Activated T-cell treated with anti-CD3 and anti-CD28 coated beads, Interleukin-2, amount 50 U/mL, for 4 hours (primary cell): Measurements from ENCODE around the gene XIRP2. TPM values are rescaled to one million over a fixed set of nuclear protein-coding genes. Genes with fewer than 3 reads are reported as not detected.

ENCODE experiments used
- ATAC-seq, 2 donors: fragments of 200-7000 bp; cut with Tn5 transposase; one replicate each; pipeline ENCODE4 v1.10.0; 2021
- DNase-seq: peaks from one replicate; pipeline ENCODE4 v3.0.0-alpha.2; 2020
- H3K27me3 Mint-ChIP-seq: one replicate; pipeline ENCODE4 v1.8.0; 2021; ENCODE audit warnings: low read depth, mixed read lengths
- H3K36me3 Mint-ChIP-seq: one replicate; pipeline ENCODE4 v1.8.0; 2022; ENCODE audit warnings: mixed read lengths; ENCODE audit not compliant: insufficient read depth
- H3K4me1 Mint-ChIP-seq: one replicate; pipeline ENCODE4 v1.8.0; 2021; ENCODE audit warnings: low read depth, mixed read lengths
- H3K4me3 Mint-ChIP-seq: one replicate; pipeline ENCODE4 v1.8.0; 2021; ENCODE audit warnings: mild to moderate bottlenecking, moderate library complexity, mixed read lengths
- H3K9me3 Mint-ChIP-seq: one replicate; pipeline ENCODE4 v1.8.0; 2021; ENCODE audit warnings: mixed read lengths
- total RNA-seq, 3 donors: library from RNA; stranded (reverse); gene quantifications; one replicate each; pipeline ENCODE4 v1.2.1, GENCODE V29; 2021

The XIRP2 gene
- total RNA-seq, 3 donors from 2014 or later, result not detected

DNA sequence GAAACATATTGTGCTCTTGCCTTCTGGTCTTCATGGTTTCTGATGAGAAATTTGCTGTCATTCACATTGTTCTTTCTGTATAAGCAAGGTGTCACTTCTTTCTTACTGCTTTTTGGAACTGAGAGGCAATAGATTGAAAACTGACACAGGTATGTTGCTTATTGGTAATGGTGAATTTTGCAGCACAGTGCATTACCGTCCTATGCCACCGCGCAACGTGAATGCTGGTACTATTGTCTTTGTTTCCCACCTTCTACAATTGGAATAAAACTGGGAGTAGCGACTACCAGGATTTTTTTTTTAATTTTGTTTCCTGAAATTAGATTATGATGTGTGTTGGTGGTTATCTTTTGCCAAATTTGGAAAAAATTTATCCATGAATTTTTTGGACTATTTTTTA, 11.4 kb downstream of the XIRP2 start:
- DNase-seq, result no peak
- Mint-ChIP-seq H3K4me1 (no peaks in the 10 kb centered on the region), H3K36me3 (no peaks in the 10 kb centered on the region), H3K9me3 (peaks cover 6% of the 10 kb centered on the region), H3K27me3 (no peaks in the 10 kb centered on the region), H3K4me3 (no peak overlapping the region)
- no peak for ATAC-seq

DNA sequence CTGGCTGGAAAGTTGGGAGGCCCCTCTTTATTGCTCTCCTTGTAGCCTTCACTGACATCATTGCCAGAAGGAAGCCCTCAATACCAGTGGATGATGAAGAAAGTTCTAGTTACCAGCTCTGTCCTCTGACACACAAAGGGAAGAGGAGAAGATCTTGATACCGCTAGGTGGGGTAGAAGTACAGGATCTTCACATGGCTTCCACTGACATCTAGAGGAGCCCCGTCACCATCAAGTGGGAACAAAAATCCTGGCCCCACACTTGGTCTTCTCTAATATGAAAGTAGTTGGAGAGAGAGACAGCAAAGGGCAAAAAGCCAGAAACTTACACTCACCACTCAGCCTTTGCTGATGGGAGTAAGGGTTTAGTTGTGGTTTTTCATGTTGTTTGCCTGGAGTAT, 12.4 kb downstream of the XIRP2 start:
- Mint-ChIP-seq H3K4me1 (no peaks in the 10 kb centered on the region), H3K4me3 (no peak overlapping the region), H3K27me3 (no peaks in the 10 kb centered on the region), H3K36me3 (no peaks in the 10 kb centered on the region), H3K9me3 (peaks cover 6% of the 10 kb centered on the region)
- no peak for DNase-seq
- ATAC-seq, result no peak

GRCh38 chr2:166901336-166901735, 13.1 kb downstream of the XIRP2 start:
- H3K27me3 Mint-ChIP-seq, result no peaks in the 10 kb centered on the region

GRCh38 chr2:166916987-166917386, 28.7 kb downstream of the XIRP2 start:
- Mint-ChIP-seq H3K27me3 (no peaks in the 10 kb centered on the region), H3K36me3 (no peaks in the 10 kb centered on the region), H3K9me3 (peaks cover 3% of the 10 kb centered on the region), H3K4me3 (no peak overlapping the region), H3K4me1 (no peaks in the 10 kb centered on the region)
- ATAC-seq (no peak), DNase-seq (no peak)

More at GRCh38 chr2:166901336-166901735, 13.1 kb downstream of the XIRP2 start:
- DNase-seq (no peak), ATAC-seq (no peak)
- Mint-ChIP-seq H3K4me3 (no peak overlapping the region), H3K4me1 (no peaks in the 10 kb centered on the region), H3K36me3 (no peaks in the 10 kb centered on the region), H3K9me3 (peaks cover 6% of the 10 kb centered on the region)

DNA sequence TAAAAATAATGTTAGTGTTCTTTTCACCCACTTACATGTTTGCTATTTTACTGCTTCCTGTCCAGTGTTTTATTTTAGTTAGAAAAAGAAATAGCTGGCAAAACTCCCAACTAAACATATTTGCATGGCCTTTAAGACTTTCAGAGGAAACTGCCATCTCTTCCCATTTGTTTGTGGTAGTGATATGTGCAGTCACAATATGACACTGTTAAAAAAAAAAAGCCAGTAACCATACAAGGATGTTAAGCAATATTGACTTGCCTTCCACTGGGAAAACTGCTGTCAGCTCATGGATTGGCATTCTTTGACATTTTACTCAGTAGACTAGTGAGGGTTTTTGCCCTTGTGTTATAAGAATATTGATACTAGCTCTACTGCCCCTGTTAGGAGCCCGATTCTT, 29.1 kb downstream of the XIRP2 start:
- Mint-ChIP-seq H3K4me1 (no peaks in the 10 kb centered on the region), H3K9me3 (peaks cover 3% of the 10 kb centered on the region), H3K4me3 (no peak overlapping the region), H3K36me3 (no peaks in the 10 kb centered on the region), H3K27me3 (no peaks in the 10 kb centered on the region)
- ATAC-seq (no peak), DNase-seq (no peak)

DNA sequence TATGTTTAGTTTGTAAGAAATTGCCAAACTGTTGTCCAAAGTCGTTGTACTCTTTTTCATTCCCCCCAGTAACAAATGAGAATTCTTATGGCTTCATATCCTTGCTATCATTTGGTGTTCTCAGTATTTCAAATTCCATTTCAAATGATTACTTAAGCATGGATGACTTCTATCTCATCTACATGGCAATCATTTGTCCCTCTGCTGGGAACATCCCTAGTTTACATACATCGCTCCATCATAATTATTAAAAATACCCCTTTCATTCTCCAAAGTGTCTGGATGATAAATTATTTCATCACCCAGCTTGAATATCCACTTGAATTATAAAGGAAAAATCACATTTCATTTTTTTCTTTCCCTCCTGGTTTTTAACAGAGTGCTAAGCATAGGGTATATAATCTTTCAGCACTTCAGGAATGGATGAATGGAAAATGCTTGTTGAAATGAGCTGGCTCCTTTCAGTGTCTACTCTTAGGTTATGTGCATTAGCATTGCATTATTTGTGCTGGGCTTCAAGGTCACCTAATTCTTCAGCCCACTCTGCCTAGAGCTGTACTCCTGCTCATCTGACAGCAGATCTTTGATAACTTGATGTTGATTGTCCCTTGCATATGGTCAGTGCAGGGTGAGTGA, 33.1 kb downstream of the XIRP2 start:
- Mint-ChIP-seq H3K9me3 (no peaks in the 10 kb centered on the region), H3K4me3 (no peak overlapping the region), H3K4me1 (no peaks in the 10 kb centered on the region), H3K36me3 (no peaks in the 10 kb centered on the region), H3K27me3 (no peaks in the 10 kb centered on the region)
- ATAC-seq (no peak), DNase-seq (no peak)

DNA sequence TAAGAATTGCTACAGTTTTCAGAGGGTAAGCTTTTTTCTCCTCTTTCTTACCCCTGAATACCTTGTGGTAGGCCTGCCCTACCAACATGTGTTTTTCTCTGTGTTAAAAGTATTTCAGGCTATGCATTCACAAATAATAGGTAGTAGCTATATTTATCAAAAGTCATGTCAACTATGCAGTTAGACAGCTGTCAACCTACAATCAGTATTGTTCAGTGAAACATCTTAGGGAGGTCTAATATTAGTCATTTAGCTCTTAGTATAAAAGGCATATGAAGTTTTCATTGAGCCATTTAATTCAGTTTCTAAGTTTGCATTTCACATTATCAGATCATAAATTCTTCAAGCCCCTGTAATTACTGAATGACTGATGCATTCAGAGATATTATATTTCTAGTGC, 36.7 kb downstream of the XIRP2 start:
- Mint-ChIP-seq H3K4me1 (no peaks in the 10 kb centered on the region), H3K9me3 (no peaks in the 10 kb centered on the region), H3K27me3 (no peaks in the 10 kb centered on the region), H3K4me3 (no peak overlapping the region), H3K36me3 (no peaks in the 10 kb centered on the region)
- DNase-seq (no peak), ATAC-seq (no peak)

DNA sequence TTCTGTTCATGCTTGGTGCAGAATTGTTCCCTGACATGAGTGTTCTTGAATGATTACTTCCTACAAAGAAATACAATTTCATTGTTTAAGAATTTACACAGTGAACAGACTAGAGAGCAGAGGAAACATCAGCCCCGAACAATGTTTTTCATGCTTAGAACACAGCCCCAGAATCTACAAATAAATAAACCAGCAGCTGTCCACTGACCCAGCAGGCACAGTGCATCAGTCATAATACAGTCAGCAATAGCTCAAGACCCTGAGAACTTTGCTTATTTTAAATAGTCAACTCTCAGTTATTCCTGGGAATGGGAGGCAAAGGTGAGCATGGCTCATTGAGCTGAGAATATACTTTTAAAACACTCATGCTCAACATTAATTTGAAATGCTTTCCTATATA, 38.4 kb downstream of the XIRP2 start:
- DNase-seq (no peak), ATAC-seq (no peak)
- Mint-ChIP-seq H3K4me1 (no peaks in the 10 kb centered on the region), H3K36me3 (no peaks in the 10 kb centered on the region), H3K4me3 (no peak overlapping the region), H3K9me3 (no peaks in the 10 kb centered on the region), H3K27me3 (no peaks in the 10 kb centered on the region)

- Mint-ChIP-seq H3K27me3 (no peaks in the 10 kb centered on the region), H3K36me3 (no peaks in the 10 kb centered on the region), H3K4me3 (no peak overlapping the region), H3K4me1 (no peaks in the 10 kb centered on the region), H3K9me3 (no peaks in the 10 kb centered on the region)
- DNase-seq (no peak), ATAC-seq (no peak)
Observed at GRCh38 chr2:166932032-166932431, 43.8 kb downstream of the XIRP2 start.

DNA sequence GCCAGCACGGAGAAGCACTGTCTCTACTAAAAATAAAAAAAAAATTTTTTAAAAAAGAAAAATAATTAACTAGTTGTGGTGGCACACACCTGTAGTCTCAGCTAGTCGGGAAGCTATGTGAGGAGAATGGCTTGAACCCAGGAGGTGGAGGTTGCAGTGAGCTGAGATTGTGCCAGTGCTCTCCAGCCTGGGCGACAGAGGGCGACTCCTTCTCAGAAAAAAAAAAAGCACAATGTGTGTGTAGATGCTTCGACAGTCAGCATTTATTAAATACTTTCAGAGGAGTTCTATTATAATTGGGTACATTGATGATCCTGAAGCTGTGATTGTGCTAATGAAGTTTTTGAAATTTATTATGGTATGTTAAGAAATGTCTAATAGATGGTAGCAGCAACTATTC, 46.5 kb downstream of the XIRP2 start:
- Mint-ChIP-seq H3K36me3 (no peaks in the 10 kb centered on the region), H3K4me1 (no peaks in the 10 kb centered on the region)
- no peak for DNase-seq

GRCh38 chr2:166942377-166942776, 54.1 kb downstream of the XIRP2 start:
- Mint-ChIP-seq H3K9me3 (peaks cover 16% of the 10 kb centered on the region), H3K27me3 (no peaks in the 10 kb centered on the region), H3K4me3 (no peak overlapping the region), H3K36me3 (no peaks in the 10 kb centered on the region), H3K4me1 (no peaks in the 10 kb centered on the region)
- DNase-seq (no peak), ATAC-seq (no peak)

More for the DNA sequence above, 46.5 kb downstream of the XIRP2 start:
- no peak for ATAC-seq
- Mint-ChIP-seq H3K4me3 (no peak overlapping the region), H3K27me3 (no peaks in the 10 kb centered on the region), H3K9me3 (peaks cover 12% of the 10 kb centered on the region)

GRCh38 chr2:166944909-166945308, 56.6 kb downstream of the XIRP2 start:
- Mint-ChIP-seq H3K4me3 (no peak overlapping the region), H3K4me1 (no peaks in the 10 kb centered on the region), H3K27me3 (no peaks in the 10 kb centered on the region), H3K9me3 (peaks cover 10% of the 10 kb centered on the region), H3K36me3 (no peaks in the 10 kb centered on the region)
- no peak for ATAC-seq
- DNase-seq, result no peak

DNA sequence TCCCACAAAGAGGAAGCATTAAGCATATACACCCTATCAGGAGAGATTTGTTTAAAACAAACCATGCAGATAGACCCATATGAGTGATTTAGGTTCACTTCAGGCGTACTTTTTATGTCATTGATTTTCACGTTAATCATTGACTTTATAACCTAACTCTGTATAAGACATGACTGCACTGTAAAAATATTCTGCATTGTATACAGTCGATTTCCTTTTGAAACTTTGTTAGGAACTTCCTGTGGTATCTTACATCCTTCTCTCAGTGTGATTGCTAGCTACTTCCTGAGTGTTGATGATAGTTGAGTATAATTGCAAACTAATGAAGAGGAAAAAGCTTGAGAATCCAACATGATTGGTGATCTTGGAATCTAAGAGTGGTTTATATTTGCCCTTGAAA, 69.4 kb downstream of the XIRP2 start:
- Mint-ChIP-seq H3K9me3 (peaks cover 19% of the 10 kb centered on the region), H3K4me1 (no peaks in the 10 kb centered on the region), H3K27me3 (no peaks in the 10 kb centered on the region), H3K36me3 (no peaks in the 10 kb centered on the region), H3K4me3 (no peak overlapping the region)
- DNase-seq, result no peak
- ATAC-seq, result no peak

DNA sequence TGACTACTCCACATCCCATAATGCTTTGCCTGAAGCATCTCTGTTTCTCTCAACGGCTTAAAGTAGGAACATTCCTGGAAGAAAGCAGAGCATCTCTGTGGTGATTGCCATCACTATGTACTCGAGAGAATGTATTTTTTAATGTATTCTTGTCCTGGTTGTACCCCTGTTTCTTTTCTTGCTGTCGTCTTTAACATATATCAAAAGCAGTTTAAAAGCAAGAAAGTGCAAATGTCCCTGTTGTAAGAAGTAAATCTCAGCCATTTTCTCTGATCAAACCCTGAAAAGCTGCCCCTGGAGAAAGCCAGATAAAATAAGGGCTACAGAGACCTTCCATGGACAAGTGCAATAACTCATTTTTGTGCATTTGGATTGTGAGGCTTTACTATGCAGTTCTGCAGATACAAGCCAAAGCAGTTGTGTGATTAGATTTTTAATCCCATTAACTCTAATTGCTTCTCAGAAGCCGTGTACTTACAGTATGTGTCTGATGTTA, 70.8 kb downstream of the XIRP2 start:
- no peak for ATAC-seq

DNA sequence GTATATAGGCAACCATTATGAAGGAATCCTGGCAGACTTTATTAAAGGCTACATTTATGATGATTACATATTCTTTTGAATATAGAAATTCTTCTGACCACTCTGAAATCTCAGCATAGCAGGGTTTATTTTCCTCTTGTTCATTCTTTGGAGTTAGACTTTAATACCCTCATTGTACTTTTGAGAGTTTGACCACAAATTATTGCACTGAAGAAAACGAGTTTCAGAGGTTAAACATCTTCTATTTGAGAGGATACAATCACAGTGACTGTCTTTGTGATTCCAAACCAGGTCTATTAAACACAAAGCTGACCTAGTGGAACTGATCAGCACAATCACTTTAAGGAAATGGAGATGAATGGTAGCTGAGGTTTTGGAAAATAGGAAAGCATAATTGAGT, 71.3 kb downstream of the XIRP2 start:
- H3K4me1 Mint-ChIP-seq, result no peaks in the 10 kb centered on the region
- ATAC-seq (no peak), DNase-seq (no peak)
- H3K27me3 Mint-ChIP-seq, result no peaks in the 10 kb centered on the region
- no peaks in the 10 kb centered on the region for H3K36me3 Mint-ChIP-seq
- no peak overlapping the region for H3K4me3 Mint-ChIP-seq
- peaks cover 14% of the 10 kb centered on the region for H3K9me3 Mint-ChIP-seq

More for the DNA sequence above, 70.8 kb downstream of the XIRP2 start:
- H3K27me3 Mint-ChIP-seq, result no peaks in the 10 kb centered on the region
- H3K4me3 Mint-ChIP-seq, result no peak overlapping the region
- peaks cover 14% of the 10 kb centered on the region for H3K9me3 Mint-ChIP-seq
- H3K4me1 Mint-ChIP-seq, result no peaks in the 10 kb centered on the region
- no peaks in the 10 kb centered on the region for H3K36me3 Mint-ChIP-seq
- no peak for DNase-seq
